Caco-2 (cell line): Measurements from ENCODE around the gene PCED1B. TPM values are rescaled to one million over a fixed set of nuclear protein-coding genes. Genes with fewer than 3 reads are reported as not detected.
"Not testable (repeated sequence)": the region's sequence is repeated elsewhere in the genome, so short reads cannot be mapped to it uniquely, and the experiment has no call there.

ENCODE experiments used
- BruUV-seq: library from RNA; stranded (reverse); fragments of 400-500 nt; replicated peaks from 2 replicates; lab custom pipeline; 2021; lab: Mats Ljungman, UMichigan
- CTCF ChIA-PET: fragments of 300-600 bp; sonication (Branson Sonifier 250); formaldehyde crosslinking; loops from one replicate; lab custom pipeline; 2022; ENCODE audit warnings: antibody characterized with exemption; lab: Charles Lee
- POLR2A ChIA-PET: fragments of 300-600 bp; sonication (Branson Sonifier 250); formaldehyde crosslinking; loops from one replicate; lab custom pipeline; 2022; ENCODE audit warnings: antibody characterized with exemption; lab: Charles Lee
- DNase-seq, 2 experiments: peaks; one replicate each; pipeline versions ENCODE4 v3.0.0 to v3.0.0-alpha.2; 2020 to 2022
- H3K27me3 ChIP-seq: replicated peaks from 2 replicates; pipeline ENCODE4 v1.6.0; 2011; ENCODE audit warnings: low read length; ENCODE audit not compliant: control insufficient read depth, insufficient read depth
- H3K36me3 ChIP-seq: 2 replicates; pipeline ENCODE4 v1.5.1; 2011; ENCODE audit warnings: low read length; ENCODE audit not compliant: control insufficient read depth, insufficient read depth
- H3K4me1 ChIP-seq: fragments of 250-450 bp; sonication (Bioruptor Pico); 2 replicates; pipeline ENCODE4 v1.5.1; 2020; ENCODE audit warnings: mild to moderate bottlenecking
- H3K4me3 ChIP-seq: 2 replicates; pipeline ENCODE4 v1.5.1; 2011; ENCODE audit warnings: low read depth, mild to moderate bottlenecking, control low read depth, low read length
- H3K9me3 ChIP-seq: fragments of 250-450 bp; sonication (Bioruptor Pico); 2 replicates; pipeline ENCODE4 v1.5.1; 2020; ENCODE audit warnings: mild to moderate bottlenecking, moderate library complexity
- H3K27ac Mint-ChIP-seq: one replicate; pipeline ENCODE4 v1.8.0; 2022; ENCODE audit warnings: mixed read lengths; ENCODE audit not compliant: unreplicated experiment
- H3K27me3 Mint-ChIP-seq: one replicate; pipeline ENCODE4 v1.8.0; 2022; ENCODE audit warnings: mixed read lengths; ENCODE audit not compliant: insufficient read depth, unreplicated experiment
- H3K36me3 Mint-ChIP-seq: one replicate; pipeline ENCODE4 v1.8.0; 2022; ENCODE audit warnings: mild to moderate bottlenecking, mixed read lengths; ENCODE audit not compliant: insufficient read depth, unreplicated experiment
- H3K4me1 Mint-ChIP-seq: one replicate; pipeline ENCODE4 v1.8.0; 2022; ENCODE audit warnings: low read depth, mixed read lengths; ENCODE audit not compliant: unreplicated experiment
- H3K4me3 Mint-ChIP-seq: one replicate; pipeline ENCODE4 v1.8.0; 2022; ENCODE audit warnings: mild to moderate bottlenecking, moderate library complexity, mixed read lengths; ENCODE audit not compliant: unreplicated experiment
- H3K9me3 Mint-ChIP-seq: one replicate; pipeline ENCODE4 v1.8.0; 2022; ENCODE audit warnings: mixed read lengths; ENCODE audit not compliant: unreplicated experiment
- CTCF ChIP-seq, 2 experiments: fragments of 200-600 bp in 1 of 2; IDR thresholded peaks; 1 replicate in 1 of 2; 2 replicates in 1 of 2; pipeline versions ENCODE4 v1.5.1 to v1.8.0; 2011 to 2022; ENCODE audit warnings: antibody characterized with exemption in 1 of 2, control low read depth in 1 of 2, inconsistent platforms in 1 of 2, low read depth in 1 of 2, low read length in 1 of 2, mild to moderate bottlenecking in 1 of 2, moderate library complexity in 1 of 2; ENCODE audit not compliant: insufficient read depth in 1 of 2, severe bottlenecking in 1 of 2, unreplicated experiment in 1 of 2
- intact Hi-C: fragments of 100-400 bp; cut with micrococcal nuclease; formaldehyde crosslinking; loops from one replicate; pipeline ENCODE4 v1.10.0; 2022; ENCODE audit not compliant: unreplicated experiment
- total RNA-seq: library from RNA; stranded (reverse); gene quantifications from 2 replicates; pipeline ENCODE4 v1.2.3, GENCODE V29; 2022

Gene PCED1B
- total RNA-seq, 1 experiment from 2014 or later, result 7.0 TPM

GRCh38 chr12:47048541-47048940, 30.9 kb upstream of the PCED1B start:
- no peaks in the 10 kb centered on the region for H3K36me3 Mint-ChIP-seq
- ChIA-PET POLR2A (no interaction called here), CTCF (no interaction called here)
- no peaks in the 10 kb centered on the region for H3K36me3 ChIP-seq
- no peak for DNase-seq
- TF ChIP-seq CTCF (IDR thresholded peaks at IDR 0.05; ENCODE audit: insufficient read depth in 1 of 2, low read depth in 1 of 2, low read length in 1 of 2, severe bottlenecking in 1 of 2, unreplicated experiment in 1 of 2), result no peak
- H3K4me3 Mint-ChIP-seq, result no peak overlapping the region
- no peaks in the 10 kb centered on the region for H3K4me1 Mint-ChIP-seq
- no peak overlapping the region for H3K27ac Mint-ChIP-seq
- intact Hi-C loops, result no loop called here
- H3K27me3 ChIP-seq, result no peaks in the 10 kb centered on the region
- peaks cover 22% of the 10 kb centered on the region for H3K9me3 ChIP-seq
- no peak overlapping the region for H3K4me3 ChIP-seq
- peaks cover 16% of the 10 kb centered on the region for H3K9me3 Mint-ChIP-seq
- no TSS peak for BruUV-seq
- H3K27me3 Mint-ChIP-seq, result no peaks in the 10 kb centered on the region
- no peaks in the 10 kb centered on the region for H3K4me1 ChIP-seq

- peaks cover 19% of the 10 kb centered on the region for H3K9me3 Mint-ChIP-seq
- H3K4me3 Mint-ChIP-seq, H3K36me3 ChIP-seq, POLR2A ChIA-PET, BruUV-seq, H3K36me3 Mint-ChIP-seq, H3K27ac Mint-ChIP-seq, CTCF ChIA-PET, H3K27me3 Mint-ChIP-seq, H3K4me1 ChIP-seq, DNase-seq, intact Hi-C loops, H3K4me3 ChIP-seq, H3K27me3 ChIP-seq, H3K4me1 Mint-ChIP-seq: not testable (repeated sequence)
- peaks cover 22% of the 10 kb centered on the region for H3K9me3 ChIP-seq
These were observed 28.1 kb upstream of the PCED1B start for GRCh38 chr12:47051291-47051690.

GRCh38 chr12:47052274-47052673, 27.1 kb upstream of the PCED1B start:
- peaks cover 25% of the 10 kb centered on the region for H3K9me3 Mint-ChIP-seq
- intact Hi-C loops, result no loop called here
- BruUV-seq, result no TSS peak
- Histone ChIP-seq H3K36me3 (no peaks in the 10 kb centered on the region), H3K4me3 (no peak overlapping the region), H3K4me1 (no peaks in the 10 kb centered on the region), H3K27me3 (no peaks in the 10 kb centered on the region), H3K9me3 (peaks cover 22% of the 10 kb centered on the region)
- no peaks in the 10 kb centered on the region for H3K4me1 Mint-ChIP-seq
- ChIA-PET POLR2A (no interaction called here), CTCF (no interaction called here)
- no peak for DNase-seq
- no peaks in the 10 kb centered on the region for H3K36me3 Mint-ChIP-seq
- no peaks in the 10 kb centered on the region for H3K27me3 Mint-ChIP-seq
- no peak overlapping the region for H3K4me3 Mint-ChIP-seq
- no peak for TF ChIP-seq CTCF (IDR thresholded peaks at IDR 0.05; ENCODE audit: insufficient read depth in 1 of 2, low read depth in 1 of 2, low read length in 1 of 2, severe bottlenecking in 1 of 2, unreplicated experiment in 1 of 2)
- no peak overlapping the region for H3K27ac Mint-ChIP-seq

GRCh38 chr12:47053961-47054360, 25.5 kb upstream of the PCED1B start:
- POLR2A ChIA-PET, result no interaction called here
- CTCF ChIA-PET, result no interaction called here
- Mint-ChIP-seq H3K27ac (no peak overlapping the region), H3K36me3 (no peaks in the 10 kb centered on the region), H3K9me3 (peaks cover 33% of the 10 kb centered on the region), H3K27me3 (no peaks in the 10 kb centered on the region), H3K4me3 (no peak overlapping the region), H3K4me1 (no peaks in the 10 kb centered on the region)
- Histone ChIP-seq H3K36me3 (no peaks in the 10 kb centered on the region), H3K4me1 (no peaks in the 10 kb centered on the region), H3K27me3 (no peaks in the 10 kb centered on the region), H3K9me3 (peaks cover 22% of the 10 kb centered on the region), H3K4me3 (no peak overlapping the region)
- no peak for DNase-seq
- no TSS peak for BruUV-seq
- intact Hi-C loops, result no loop called here
- TF ChIP-seq CTCF (IDR thresholded peaks at IDR 0.05; ENCODE audit: insufficient read depth in 1 of 2, low read depth in 1 of 2, low read length in 1 of 2, severe bottlenecking in 1 of 2, unreplicated experiment in 1 of 2), result no peak
